Stimulated activated naive CD4-positive, alpha-beta T cell (primary cell): ENCODE data around the gene MAPK8IP2.
"Not testable (repeated sequence)": the region's sequence is repeated elsewhere in the genome, so short reads cannot be mapped to it uniquely, and the experiment has no call there.

ENCODE experiments used
- DNase-seq, 6 experiments: peaks; one replicate each; lab custom pipeline; 2025; lab: John Stamatoyannopoulos, UW

The MAPK8IP2 gene

DNA sequence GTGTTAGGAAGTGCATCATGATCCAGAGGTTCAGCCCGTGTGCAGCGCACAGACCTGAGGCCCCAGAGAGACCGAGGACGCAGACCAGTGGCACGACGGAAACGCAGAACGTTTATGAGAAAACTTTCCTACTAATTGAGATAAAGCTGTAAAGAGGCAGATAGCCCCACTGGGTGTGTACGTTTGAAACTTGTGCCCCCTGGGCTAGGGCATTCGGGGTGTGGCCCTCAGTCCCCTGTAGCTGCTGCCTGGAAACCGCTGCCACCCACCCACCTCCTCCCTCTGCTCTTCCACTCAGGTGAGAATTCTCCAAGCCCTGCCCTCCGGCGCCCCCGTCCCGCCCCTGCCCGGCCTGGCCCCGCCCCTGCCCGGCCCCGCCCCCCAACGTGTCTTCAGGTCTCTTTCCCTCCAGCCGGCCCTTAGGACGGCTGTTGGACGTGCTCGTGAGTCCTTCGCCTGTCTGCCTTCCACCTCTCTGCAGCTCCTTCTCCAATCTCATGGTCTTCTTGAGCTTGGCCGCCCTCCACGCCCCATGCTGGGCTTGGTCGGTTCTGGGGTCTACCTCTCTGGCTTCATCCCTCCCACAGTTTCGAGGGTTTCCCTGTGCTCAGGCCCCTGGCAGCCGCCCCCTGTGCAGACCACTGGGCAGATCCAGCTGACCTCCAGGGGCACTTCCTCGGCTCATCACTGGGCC lies 12.1 kb downstream of the MAPK8IP2 start:
- DNase-seq: no peak

DNA sequence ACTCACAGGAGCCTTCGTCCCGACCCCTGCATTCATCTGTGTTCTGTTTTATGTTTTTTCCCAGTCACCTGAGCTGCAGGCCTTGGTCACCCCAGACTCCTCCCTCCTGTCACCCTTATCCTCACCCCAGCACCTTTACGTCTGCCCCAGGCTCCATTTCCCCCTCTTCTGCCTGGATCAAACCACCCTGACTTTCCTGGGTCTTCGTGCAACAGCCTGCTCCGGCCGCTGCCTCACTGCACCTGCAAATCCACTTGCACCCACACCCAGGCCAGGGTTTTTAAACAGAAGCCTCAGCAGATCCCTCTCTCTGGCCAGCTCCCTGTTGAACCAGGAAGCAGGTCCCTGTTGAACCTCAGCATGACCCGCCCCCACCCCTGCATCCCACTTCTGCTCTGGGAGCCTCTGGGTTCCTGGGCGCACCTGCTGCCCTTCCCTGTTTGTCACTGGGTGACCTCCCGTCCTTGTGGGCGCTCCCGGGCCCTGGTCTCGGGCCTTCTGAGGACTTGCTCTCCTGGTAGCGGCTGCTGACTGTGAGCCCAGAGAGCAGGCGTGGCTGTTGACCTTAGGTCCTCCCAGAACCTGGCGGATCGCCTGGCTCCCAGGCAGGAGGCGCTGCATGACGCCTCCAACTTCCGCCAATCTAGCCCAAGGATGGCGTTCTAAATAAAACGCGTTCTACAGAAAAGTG lies 12.8 kb downstream of the MAPK8IP2 start:
- no peak for DNase-seq

DNA sequence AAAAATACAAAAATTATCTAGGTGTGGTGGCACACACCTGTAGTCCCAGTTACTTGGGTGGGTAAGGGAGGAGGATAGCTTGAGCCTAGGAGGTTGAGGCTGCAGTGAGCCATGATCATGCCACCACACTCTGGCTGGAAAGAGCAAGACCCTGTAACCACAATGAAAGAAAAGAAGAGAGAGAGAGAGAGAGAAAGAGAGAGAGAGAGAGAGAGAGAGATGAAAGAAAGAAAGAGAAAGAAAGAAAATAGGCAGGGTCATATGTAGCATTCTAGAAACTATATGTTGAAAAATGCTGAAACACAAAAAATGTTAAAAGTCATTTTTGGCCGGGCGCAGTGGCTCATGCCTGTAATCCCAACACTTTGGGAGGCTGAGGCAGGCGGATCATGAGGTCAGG lies 13.7 kb downstream of the MAPK8IP2 start:
- DNase-seq: not testable (repeated sequence)

DNA sequence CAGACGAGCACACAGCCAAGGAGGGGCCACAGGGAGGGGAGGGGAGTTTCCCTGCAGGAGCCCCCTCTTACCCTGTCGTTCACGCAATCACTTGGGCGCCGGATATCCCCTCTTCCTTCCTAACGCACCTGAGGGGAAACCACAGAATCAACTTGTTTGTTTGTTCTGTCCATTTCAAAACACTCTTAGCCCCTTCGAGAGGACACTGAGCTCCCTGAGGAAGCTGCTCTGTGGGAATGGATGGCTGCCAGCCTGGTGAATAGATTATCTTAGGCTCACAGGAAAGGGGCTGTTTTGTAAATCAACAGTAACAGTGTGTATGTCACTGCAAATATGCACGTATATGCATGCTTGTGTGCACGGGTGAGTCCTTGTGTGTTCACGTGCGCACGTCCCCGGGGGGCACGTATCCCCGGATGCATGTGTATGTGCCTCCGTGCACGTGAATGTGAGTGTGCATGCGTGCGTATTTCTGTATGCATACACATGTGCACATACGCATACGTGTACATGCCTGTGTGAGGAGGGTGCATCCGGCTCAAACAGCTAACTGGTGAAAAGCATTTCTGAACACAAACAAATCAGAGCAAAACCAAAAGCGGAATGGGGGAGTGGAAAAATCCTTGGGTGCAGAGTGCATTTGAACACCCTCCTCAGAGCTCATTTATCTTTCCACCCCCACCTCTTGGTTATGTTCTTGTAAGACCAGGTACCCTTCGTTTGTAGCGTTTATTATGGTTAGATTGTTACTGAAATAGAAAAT lies 20.2 kb downstream of the MAPK8IP2 start:
- DNase-seq: peak; percentile 78 to 93 (median 90)

DNA sequence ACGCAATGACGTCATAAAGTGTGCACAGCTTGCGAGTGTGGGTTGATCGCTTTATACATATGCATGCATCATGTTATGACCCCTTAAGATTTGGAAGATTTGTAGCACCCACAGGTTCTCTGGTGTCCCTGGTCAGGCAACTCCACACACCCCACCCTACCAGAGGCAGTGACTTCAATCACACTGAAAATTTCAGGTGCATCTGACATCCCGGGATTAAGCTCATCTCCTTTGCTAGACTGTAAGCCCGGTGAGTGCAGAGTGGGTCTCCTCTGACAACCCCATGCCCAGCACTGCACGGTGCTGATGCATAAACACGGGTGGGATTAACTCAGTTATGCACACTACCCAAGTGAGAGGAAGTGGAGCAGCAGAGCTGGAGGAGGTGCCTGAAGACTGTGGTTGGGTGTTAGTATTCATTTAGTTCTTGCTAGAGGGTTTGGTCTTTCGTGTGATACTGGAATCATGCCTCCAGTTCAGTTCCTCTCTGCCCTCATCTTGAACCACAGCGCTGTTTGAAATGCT lies 20.8 kb downstream of the MAPK8IP2 start:
- peak; percentile 28 to 84 (median 60) for DNase-seq

DNA sequence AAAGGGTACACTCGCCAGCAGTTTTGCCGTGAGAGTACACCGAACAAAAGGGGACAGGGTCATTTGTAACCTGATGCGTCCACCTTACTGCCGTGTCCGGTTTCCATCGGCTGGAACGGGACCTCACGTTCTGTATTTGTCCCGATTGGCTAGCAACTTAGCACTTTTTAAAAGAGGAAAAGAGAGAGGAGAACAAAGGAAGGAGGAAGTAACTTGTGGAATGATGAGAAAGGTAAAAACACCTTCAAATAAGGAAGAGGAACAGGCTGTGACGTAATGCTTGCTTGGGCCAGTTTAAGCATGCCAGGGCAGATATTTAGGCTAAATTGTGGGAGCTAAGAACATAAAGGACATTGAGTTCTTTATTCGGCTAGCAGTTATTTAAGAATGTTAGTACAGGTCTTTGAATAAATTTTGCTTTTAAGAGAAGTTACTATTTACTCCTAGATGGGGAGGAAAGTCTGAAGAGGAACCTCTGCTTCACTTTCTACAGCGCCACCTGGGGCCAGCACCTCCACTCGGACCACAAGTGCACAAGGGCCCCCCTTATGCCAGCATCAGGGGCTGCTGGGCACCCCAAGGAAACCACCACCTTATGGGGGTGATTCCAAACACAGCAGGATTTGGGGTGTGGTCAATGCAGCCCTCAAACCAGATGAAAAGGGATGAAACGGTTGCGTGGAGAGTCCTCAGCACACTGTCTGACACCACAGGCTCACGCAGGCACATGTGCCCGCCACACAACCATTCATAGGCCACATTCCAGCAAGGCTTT lies 21.5 kb downstream of the MAPK8IP2 start:
- peak in 5 of 6 experiments; percentile 17 to 62 (median 39) for DNase-seq

DNA sequence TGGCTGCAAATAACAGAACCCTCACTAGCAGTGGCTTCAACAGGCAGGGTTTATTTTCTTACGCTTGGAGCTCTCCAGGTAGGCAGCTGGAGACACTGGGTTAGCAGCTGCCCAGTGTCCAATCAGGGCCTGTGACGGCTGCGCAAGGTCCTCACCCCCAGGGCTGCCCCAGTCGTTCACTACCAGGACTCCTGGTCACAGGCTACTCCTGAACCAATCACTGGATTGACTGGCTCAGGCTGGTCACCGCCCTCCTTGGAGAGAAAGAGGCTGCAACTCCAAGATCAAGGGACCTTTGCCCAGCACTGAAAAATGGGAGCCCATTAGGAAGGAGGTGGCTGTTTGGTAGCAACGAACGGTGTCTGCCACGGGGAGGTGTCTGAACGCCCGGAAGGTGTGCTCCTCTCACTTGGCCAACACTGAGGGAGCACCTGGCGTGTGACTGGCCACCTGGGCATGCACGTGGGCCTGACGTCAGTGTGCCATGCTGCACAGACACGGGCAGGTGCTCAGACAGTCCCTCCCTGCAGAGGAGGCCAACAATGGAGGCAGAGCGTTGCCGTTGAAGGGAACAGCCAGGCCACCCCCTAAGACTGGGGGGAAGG lies 22.2 kb downstream of the MAPK8IP2 start:
- DNase-seq: no peak

DNA sequence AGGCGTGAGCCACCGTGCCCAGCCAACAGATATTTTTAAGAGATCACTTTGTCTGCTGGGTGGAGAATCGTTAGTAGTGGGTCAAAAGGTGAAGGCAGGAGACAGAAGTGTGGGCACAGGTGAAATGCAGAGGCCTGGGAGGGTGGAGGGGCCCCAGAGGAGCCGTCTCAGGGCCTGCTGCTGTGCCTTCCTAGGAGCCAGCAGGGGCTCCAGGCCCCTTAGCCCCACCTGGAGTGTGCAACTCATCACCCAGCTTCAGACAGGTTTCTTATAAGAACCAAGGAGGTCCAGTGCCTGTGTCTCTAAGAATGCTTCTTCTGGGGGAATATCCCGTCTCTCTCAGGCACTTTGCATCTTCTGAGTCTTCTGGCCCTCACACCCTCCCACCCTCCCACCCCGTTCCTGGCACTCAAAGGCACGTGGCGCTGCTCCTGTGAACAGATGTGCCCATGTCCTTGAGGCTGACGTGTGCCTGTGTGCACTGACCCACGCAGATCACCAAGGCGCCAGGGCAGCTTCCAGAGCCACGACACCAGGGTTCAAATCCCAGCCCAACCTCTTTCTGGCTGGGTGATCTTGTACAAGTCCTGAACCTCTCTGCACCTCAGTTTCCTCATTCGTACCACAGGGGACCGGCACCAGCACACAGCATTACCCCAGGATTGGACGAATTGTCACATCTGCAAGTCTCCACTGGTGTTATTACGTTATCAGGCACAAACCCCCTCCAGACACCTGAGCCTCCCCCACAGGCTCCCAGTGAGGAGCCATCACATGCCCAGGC lies 23.9 kb downstream of the MAPK8IP2 start:
- DNase-seq: no peak

DNA sequence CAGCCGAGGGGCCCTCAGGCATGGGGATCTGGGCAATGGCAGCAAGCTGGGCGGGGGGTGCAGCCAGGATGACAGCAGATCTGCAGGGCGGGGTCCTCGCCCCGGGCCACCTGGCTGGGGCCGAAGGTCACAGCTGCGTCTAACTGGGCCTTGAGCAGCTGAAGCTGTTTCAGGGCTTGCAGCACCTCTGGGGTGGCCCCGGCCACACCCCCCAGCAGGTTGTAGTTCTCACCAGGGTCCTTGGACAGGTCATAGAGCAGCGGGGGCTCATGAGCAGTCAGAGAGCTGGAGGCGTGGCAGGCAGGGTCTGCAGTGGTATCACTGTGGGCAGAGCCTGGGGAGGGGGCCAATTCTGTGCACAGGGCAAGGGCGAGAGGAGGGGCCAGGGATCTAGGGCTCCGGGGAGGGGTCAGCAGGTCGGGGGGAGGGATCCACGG lies 24.6 kb downstream of the MAPK8IP2 start:
- no peak for DNase-seq

DNA sequence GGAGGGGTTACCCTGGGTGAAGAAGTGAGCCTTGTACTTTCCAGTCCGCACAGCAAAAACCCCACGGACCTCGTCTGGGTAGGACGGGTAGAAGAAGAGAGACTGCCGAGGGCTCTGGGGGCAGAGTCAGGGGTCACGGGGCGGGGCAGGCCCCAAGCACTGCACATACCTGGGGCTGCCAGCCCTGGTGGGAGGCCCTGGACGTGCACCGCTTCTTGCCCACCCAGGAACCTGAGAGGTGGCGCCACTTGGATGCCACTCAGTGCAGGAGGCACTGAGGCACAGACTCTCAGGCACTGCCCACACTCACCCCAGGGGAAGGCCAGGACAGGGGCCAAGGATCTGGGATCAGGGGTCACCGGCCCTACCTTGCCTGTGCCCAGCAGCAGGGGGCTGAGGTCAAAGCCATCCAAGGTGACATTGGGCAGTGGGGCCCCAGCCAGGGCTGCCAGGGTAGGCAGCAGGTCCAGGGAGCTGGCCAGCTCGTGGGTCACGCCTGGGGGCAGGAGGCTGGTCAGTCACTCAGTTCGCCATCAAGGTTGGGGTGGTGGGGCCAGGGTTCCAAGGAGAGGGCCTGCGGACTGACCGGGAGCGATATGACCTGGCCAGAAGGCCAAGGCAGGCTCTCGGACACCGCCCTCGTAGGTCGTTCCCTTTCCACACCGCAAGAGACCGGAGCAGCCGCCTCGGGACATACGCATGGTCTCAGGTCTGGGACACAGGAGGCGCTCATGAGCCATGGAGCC lies 25.1 kb downstream of the MAPK8IP2 start:
- no peak for DNase-seq

DNA sequence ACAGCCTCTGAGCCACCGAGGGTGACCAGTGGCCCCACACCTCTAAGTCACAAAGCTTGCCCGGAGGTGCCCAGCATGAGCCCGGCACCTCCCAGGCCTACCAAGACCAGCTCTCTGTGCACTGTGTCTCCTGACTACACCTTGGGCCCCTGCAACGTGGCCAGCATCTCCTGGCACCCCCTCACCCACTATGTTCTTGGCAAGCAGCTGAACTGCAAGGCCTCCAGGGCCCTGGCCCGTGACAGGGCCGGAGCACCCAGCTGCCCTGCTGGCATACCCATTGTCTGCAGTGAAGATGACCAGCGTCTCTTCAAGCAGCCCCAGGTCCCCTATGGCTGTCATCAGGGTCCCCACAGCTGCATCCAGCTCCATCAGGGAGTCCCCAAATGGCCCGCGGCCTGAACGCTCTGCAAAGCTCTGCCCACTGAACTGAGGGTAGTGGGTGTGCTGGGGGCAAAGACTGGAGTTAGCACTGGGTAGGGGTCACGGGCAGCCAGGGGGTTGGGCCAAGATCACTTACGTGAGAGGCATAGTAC lies 25.8 kb downstream of the MAPK8IP2 start:
- DNase-seq: no peak

DNA sequence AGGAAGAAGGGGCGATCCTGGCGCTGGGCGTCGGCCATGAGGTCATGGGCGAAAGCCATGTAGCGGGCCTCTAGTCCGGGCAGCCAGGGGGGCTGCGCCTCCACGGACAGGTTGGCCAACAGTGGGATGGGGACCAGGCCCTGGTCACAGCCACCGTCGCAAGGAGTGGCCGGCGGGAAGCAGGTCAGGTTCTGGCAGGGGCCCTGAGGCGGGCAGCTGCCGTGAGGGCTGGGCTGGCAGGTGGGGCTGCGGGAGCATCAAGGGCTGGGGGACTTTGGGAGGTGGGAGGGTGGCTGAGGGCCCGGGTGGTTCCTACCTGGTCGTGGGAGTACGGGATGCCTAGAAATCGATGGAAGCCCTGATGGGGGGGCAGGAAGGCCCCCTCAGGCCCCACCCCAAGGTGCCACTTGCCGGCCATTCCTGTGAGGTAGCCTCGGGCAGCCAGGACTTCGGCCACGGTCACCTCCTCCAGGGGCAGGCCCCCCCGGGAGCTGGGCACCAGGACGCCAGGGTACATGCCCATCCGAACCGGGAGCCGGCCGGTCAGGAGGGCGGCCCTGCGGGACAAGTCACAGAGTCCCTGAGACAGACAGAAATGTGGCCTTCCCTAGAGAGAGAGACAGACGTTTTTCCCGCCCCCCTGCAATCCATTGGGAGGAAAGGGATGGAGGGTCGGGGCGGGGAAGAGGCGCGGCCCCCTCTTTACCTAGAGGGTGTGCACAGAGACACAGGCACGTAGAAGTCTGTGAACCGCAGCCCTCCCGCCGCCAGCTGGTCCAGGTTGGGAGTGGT lies 26.5 kb downstream of the MAPK8IP2 start:
- peak in 1 of 6 experiments; percentile 31 for DNase-seq

DNA sequence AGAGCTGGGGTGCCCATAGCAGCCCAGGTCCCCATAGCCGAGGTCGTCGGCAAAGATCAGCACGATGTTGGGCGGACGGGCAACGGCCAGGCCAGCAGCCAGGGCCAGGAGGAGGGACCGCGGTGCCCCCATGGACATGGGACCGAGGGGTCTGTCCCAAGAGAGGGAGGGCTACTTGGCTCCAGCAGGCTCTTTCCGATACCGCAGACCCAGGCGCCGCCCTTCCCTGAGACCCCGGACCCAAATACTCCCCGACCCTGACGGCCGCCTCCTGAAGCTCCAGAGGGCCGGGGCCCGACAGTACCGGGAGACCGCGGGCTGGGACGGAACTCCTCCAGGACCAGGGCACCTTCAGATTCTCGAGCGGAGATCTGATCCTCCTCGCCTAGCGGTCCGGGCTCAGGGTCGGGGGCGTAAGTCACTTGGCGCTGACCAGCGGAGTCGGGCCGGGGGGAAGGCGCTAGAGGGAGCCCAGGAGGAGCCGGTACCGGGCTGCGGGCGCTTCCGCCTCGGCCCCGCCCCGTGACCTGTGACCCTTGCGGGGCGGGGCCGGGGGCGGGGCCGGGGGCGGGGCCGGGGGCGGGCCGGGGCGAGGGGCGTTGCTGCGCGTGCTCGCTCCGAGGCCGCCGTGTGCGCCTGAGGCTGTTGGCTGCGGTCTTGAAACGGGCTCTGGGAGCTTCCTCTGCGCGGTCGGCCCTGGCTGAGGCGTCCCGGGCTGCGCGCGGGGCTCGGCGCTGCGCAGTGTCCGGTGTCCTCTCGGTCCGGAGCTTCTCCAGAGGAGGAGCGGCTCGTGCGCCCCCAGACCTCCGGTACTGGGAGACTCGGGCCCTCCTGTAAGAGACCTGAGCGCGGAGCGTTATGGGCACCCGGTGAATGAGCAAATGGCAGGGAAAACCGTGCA lies 27.3 kb downstream of the MAPK8IP2 start, which contains the start of gene ARSA:
ARSA (minus strand) TSS at position 511 of the 901 bp plus-strand sequence; CDS start at position 138, 373 bp downstream.
- DNase-seq: peak; percentile 71 to 82 (median 74)

DNA sequence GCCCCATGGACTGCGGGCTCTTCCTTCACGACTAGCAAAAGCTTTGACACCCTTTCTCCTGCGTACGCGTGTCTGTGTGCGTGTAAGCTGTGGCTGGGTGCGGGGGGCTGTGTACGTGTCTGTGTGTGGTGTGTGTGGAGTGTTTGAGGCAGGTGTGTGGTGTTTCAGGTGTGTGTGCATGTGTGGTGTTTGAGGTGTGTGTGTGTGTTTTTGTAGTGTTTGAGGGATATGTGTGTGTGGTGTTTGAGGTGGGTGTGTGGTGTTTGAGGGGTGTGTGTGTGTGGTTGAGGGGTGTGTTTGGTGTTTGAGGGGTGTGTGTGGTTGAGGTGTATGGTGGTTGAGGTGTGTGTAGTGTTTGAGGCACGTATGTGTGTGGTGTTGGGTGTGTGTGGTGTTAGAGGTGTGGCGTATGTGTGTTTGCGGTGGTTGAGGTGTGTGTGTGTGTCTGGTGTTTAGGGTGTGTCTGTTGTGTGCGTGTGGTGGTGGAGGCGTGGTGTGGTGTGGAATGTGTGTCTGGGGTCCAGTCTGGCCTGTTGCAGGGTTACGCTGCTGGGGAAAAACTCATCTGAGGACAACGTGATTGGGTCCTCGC lies 28.0 kb downstream of the MAPK8IP2 start:
- no peak for DNase-seq

DNA sequence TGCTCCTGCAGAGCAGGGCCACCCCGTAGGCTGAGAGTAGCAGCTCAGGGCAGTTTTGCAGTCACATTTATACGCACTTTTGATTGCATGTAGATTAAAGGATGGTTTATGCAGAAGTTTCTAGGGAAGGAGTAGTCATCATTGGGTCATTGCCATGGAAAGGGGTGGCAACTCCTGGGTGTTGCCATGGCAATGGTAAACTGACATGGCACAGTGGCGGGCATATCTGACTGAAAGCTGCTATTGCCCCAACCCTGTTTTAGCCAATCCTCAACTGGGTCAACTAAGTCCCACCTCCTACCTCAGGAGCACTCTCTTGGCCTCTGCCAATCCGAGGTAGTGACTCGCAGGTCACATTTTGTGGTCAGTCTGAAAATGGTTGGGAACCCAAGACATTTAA lies 29.8 kb downstream of the MAPK8IP2 start:
- DNase-seq: no peak

DNA sequence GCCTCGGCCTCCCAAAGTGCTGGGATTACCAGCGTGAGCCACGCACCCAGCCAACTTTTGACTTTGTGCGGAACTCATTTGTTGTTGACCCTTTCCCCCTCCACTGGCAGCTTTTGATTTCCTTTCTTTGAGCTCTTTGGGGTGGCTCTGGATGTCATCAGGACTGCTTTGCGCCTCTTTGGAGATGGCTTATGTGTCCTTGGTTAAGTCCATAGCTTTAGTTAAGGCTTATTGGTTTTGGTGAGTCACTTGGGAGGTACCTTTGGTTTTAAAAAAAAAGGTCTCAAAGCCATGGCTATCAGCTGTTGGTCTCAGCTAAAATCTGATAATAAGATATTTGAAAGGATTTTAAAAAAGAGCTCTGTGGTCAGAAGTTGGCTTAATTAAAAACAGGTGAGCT lies 32.5 kb downstream of the MAPK8IP2 start:
- DNase-seq: no peak

DNA sequence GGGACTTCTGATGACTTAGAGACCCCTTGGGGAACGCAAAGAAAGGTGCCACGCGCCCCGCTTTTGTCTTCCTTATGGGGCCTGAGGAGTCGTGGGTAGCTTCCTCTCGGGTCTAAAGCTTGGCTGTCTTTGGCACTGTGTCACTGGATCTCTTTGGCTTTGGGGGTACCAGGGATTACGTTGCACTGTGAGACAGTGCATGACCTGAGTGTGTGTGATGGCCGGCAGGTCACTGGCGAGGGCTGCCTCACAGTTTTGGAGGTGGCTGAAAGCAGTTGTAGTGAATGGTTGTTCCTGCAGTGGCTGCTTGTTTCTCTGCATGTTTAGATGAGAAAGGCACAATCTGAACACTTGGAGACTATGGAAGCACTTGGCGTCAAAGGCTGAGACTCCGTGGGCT lies 33.2 kb downstream of the MAPK8IP2 start:
- DNase-seq: no peak
